ENCODE data around the gene C12orf76. TPM values are rescaled to one million over a fixed set of nuclear protein-coding genes. Genes with fewer than 3 reads are reported as not detected.
"Not testable (repeated sequence)": the region's sequence is repeated elsewhere in the genome, so short reads cannot be mapped to it uniquely, and the experiment has no call there.

C12orf76 gene
- polyA plus RNA-seq (2014; cell fraction: cytosol; rRNA removed), result 31.9 and 43.3 TPM in 2 replicates
- polyA plus RNA-seq (2014; cell fraction: nucleus; rRNA removed), result 16.3 and 20.0 TPM in 2 replicates

- peak; percentile 95 for DNase-seq (ENCODE audit: low spot score)
Observed at GRCh38 chr12:110048242-110049027, at the start of gene C12orf76. C12orf76 (minus strand) TSS chr12:110048522; CDS start chr12:110048495, 27 bp downstream.

GRCh38 chr12:110093631-110094311 is 45.4 kb upstream of the C12orf76 start:
- DNase-seq (ENCODE audit: low spot score), result no peak

GRCh38 chr12:110091136-110091711 is 42.9 kb upstream of the C12orf76 start:
- no peak for DNase-seq (ENCODE audit: low spot score)

GRCh38 chr12:110090266-110091135 is 42.2 kb upstream of the C12orf76 start:
- DNase-seq (ENCODE audit: low spot score), result no peak

- DNase-seq (ENCODE audit: low spot score), result no peak
Observed at GRCh38 chr12:110088936-110089335, 40.6 kb upstream of the C12orf76 start.

GRCh38 chr12:110088216-110088615 is 39.9 kb upstream of the C12orf76 start:
- DNase-seq (ENCODE audit: low spot score), result not testable (repeated sequence)

- DNase-seq (ENCODE audit: low spot score), result no peak
Observed at GRCh38 chr12:110084314-110085015, 36.1 kb upstream of the C12orf76 start.

- no peak for DNase-seq (ENCODE audit: low spot score)
Observed at GRCh38 chr12:110080410-110080809, 32.1 kb upstream of the C12orf76 start.

GRCh38 chr12:110079477-110080400 is 31.4 kb upstream of the C12orf76 start:
- DNase-seq (ENCODE audit: low spot score), result no peak

GRCh38 chr12:110077800-110078199 is 29.5 kb upstream of the C12orf76 start:
- no peak for DNase-seq (ENCODE audit: low spot score)

- DNase-seq (ENCODE audit: low spot score), result no peak
Observed at GRCh38 chr12:110075880-110076279, 27.6 kb upstream of the C12orf76 start.

GRCh38 chr12:110074089-110074488 is 25.8 kb upstream of the C12orf76 start:
- DNase-seq (ENCODE audit: low spot score), result no peak

- DNase-seq (ENCODE audit: low spot score), result peak; percentile 28
Observed at GRCh38 chr12:110073049-110073831, 24.9 kb upstream of the C12orf76 start.

GRCh38 chr12:110072636-110073035 is 24.3 kb upstream of the C12orf76 start:
- DNase-seq (ENCODE audit: low spot score), result not testable (repeated sequence)

- DNase-seq (ENCODE audit: low spot score), result no peak
Observed at GRCh38 chr12:110071967-110072366, 23.6 kb upstream of the C12orf76 start.

GRCh38 chr12:110071504-110071903 is 23.2 kb upstream of the C12orf76 start:
- DNase-seq (ENCODE audit: low spot score), result no peak

- no peak for DNase-seq (ENCODE audit: low spot score)
Observed at GRCh38 chr12:110068654-110069053, 20.3 kb upstream of the C12orf76 start.

- DNase-seq (ENCODE audit: low spot score), result not testable (repeated sequence)
Observed at GRCh38 chr12:110068115-110068514, 19.8 kb upstream of the C12orf76 start.

- no peak for DNase-seq (ENCODE audit: low spot score)
Observed at GRCh38 chr12:110067531-110067930, 19.2 kb upstream of the C12orf76 start.

Data from SK-N-DZ (cell line).